ENCODE results near the gene NLRP13.

Gene NLRP13

GRCh38 chr19:55902080-55902751, 29.9 kb downstream of the NLRP13 start:
- DNase-seq, result no peak

- DNase-seq, result no peak
These were observed 30.6 kb downstream of the NLRP13 start for GRCh38 chr19:55901369-55902079.

- DNase-seq, result no peak
These were observed 33.2 kb downstream of the NLRP13 start for GRCh38 chr19:55898911-55899310.

- no peak for DNase-seq
These were observed 49.5 kb downstream of the NLRP13 start for GRCh38 chr19:55882626-55883025.

GRCh38 chr19:55877211-55877610, 54.9 kb downstream of the NLRP13 start:
- DNase-seq, result no peak

- no peak for DNase-seq
These were observed 61.4 kb downstream of the NLRP13 start for GRCh38 chr19:55870736-55871135.

GRCh38 chr19:55867101-55867500, 65.0 kb downstream of the NLRP13 start:
- DNase-seq, result no peak

GRCh38 chr19:55866521-55866920, 65.6 kb downstream of the NLRP13 start:
- no peak for DNase-seq

GRCh38 chr19:55858969-55859368, 73.2 kb downstream of the NLRP13 start:
- no peak for DNase-seq

GRCh38 chr19:55858401-55858800, 73.7 kb downstream of the NLRP13 start:
- no peak for DNase-seq

GRCh38 chr19:55857974-55858373, 74.2 kb downstream of the NLRP13 start:
- DNase-seq, result no peak

GRCh38 chr19:55857149-55857548, 75.0 kb downstream of the NLRP13 start:
- DNase-seq, result no peak

- no peak for DNase-seq
These were observed 77.0 kb downstream of the NLRP13 start for GRCh38 chr19:55855160-55855559.

Measured in T-helper 2 cell (primary cell).